Lower leg skin (tissue), 3 donors: Measurements from ENCODE around the gene PACSIN2.

Source experiments
- POLR2A ChIP-seq, 2 donors: fragments of 450-650 bp; IDR thresholded peaks; one replicate each; pipeline ENCODE4 v1.6.1; 2016 to 2017; ENCODE audit warnings: antibody characterized with exemption in 2 of 2, mild to moderate bottlenecking in 1 of 2, moderate library complexity in 1 of 2
- TF ChIP-seq, protein P1 (sequence below), 3 donors: fragments of 450-650 bp; IDR thresholded peaks; one replicate each; pipeline ENCODE4 v1.5.1; 2016; ENCODE audit warnings: antibody characterized with exemption in 3 of 3, mild to moderate bottlenecking in 3 of 3, moderate library complexity in 2 of 3

- TF ChIP-seq POLR2A (IDR thresholded peaks at IDR 0.05), result no peak
- TF ChIP-seq, protein P1, sequence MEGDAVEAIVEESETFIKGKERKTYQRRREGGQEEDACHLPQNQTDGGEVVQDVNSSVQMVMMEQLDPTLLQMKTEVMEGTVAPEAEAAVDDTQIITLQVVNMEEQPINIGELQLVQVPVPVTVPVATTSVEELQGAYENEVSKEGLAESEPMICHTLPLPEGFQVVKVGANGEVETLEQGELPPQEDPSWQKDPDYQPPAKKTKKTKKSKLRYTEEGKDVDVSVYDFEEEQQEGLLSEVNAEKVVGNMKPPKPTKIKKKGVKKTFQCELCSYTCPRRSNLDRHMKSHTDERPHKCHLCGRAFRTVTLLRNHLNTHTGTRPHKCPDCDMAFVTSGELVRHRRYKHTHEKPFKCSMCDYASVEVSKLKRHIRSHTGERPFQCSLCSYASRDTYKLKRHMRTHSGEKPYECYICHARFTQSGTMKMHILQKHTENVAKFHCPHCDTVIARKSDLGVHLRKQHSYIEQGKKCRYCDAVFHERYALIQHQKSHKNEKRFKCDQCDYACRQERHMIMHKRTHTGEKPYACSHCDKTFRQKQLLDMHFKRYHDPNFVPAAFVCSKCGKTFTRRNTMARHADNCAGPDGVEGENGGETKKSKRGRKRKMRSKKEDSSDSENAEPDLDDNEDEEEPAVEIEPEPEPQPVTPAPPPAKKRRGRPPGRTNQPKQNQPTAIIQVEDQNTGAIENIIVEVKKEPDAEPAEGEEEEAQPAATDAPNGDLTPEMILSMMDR (IDR thresholded peaks at IDR 0.05), result no peak
Observed at GRCh38 chr22:42985531-42985905, 29.4 kb downstream of the PACSIN2 start.
